Endothelial cell of umbilical vein (primary cell): ENCODE measurements around the gene TM2D1. TPM values are rescaled to one million over a fixed set of nuclear protein-coding genes. Genes with fewer than 3 reads are reported as not detected.

Experiments
- BruUV-seq: library from RNA; stranded (reverse); fragments of 400-500 nt; replicated peaks from 2 replicates; lab custom pipeline; 2021; lab: Mats Ljungman, UMichigan
- CTCF ChIA-PET: fragments of 300-600, 350-600 bp; sonication (Branson Sonifier 250); formaldehyde crosslinking; loops from one replicate; lab custom pipeline; 2021; ENCODE audit warnings: antibody characterized with exemption, inconsistent platforms; lab: Charles Lee
- POLR2A ChIA-PET: fragments of 300-600, 350-600 bp; sonication (Branson Sonifier 250); formaldehyde crosslinking; loops from one replicate; lab custom pipeline; 2021; ENCODE audit warnings: antibody characterized with exemption, inconsistent platforms; lab: Charles Lee
- DNase-seq: peaks from one replicate; pipeline ENCODE4 v3.0.0-alpha.2; 2011; ENCODE audit warnings: low read depth, low spot score
- FAIRE-seq: peaks from 2 replicates; lab custom pipeline; 2011; peaks lifted over from hg19 to GRCh38; lab: Jason Lieb, UNC
- H2AFZ ChIP-seq: 2 replicates; pipeline ENCODE4 v1.6.0; 2012; ENCODE audit warnings: low read depth, low read length, control low read depth, inconsistent platforms
- H3K27ac ChIP-seq: 2 replicates; pipeline ENCODE4 v1.5.1; 2011; ENCODE audit warnings: low read depth, mild to moderate bottlenecking, control low read depth, low read length, moderate library complexity; ENCODE audit not compliant: insufficient read depth
- H3K27me3 ChIP-seq, 2 experiments: 2 replicates each; pipeline versions ENCODE4 v1.6.0 to v1.6.1; 2011; ENCODE audit warnings: low read length in 2 of 2, mixed read lengths in 1 of 2; ENCODE audit not compliant: control insufficient read depth in 2 of 2, insufficient read depth in 2 of 2
- H3K36me3 ChIP-seq, 2 experiments: 2 replicates in 1 of 2; 3 replicates in 1 of 2; pipeline ENCODE4 v1.5.1; 2011; ENCODE audit warnings: low read length in 2 of 2, mild to moderate bottlenecking in 1 of 2, moderate library complexity in 1 of 2; ENCODE audit not compliant: control insufficient read depth in 2 of 2, insufficient read depth in 2 of 2; ENCODE audit errors: extremely low read depth in 1 of 2
- H3K4me1 ChIP-seq: 3 replicates; pipeline ENCODE4 v1.5.1; 2011; ENCODE audit warnings: mild to moderate bottlenecking, low read length; ENCODE audit not compliant: control insufficient read depth, insufficient read depth; ENCODE audit errors: extremely low read depth
- H3K4me2 ChIP-seq: 2 replicates; pipeline ENCODE4 v1.6.1; 2011; ENCODE audit warnings: low read length, control low read depth, mixed read lengths; ENCODE audit not compliant: insufficient read depth
- H3K4me3 ChIP-seq, 3 experiments: fragments of 200-600 bp in 1 of 3; sonication (generic), shearing (Covaris generic) in 1 of 3; replicated peaks in 1 of 3; 2 replicates each; pipeline ENCODE4 v1.5.1; 2011 to 2016; ENCODE audit warnings: control low read depth in 3 of 3, low read length in 3 of 3, mild to moderate bottlenecking in 2 of 3, inconsistent platforms in 1 of 3, low read depth in 1 of 3, moderate library complexity in 1 of 3; ENCODE audit not compliant: insufficient read depth in 1 of 3
- H3K79me2 ChIP-seq: 2 replicates; pipeline ENCODE4 v1.6.0; 2012; ENCODE audit warnings: low read length, inconsistent platforms; ENCODE audit not compliant: control insufficient read depth, insufficient read depth
- H3K9ac ChIP-seq: replicated peaks from 2 replicates; pipeline ENCODE3; 2011; ENCODE audit warnings: low read length, control low read depth; ENCODE audit not compliant: insufficient read depth; ENCODE audit errors: extremely low read depth
- H3K9me1 ChIP-seq: replicated peaks from 3 replicates; pipeline ENCODE4 v1.6.0; 2011; ENCODE audit warnings: mild to moderate bottlenecking, low read length; ENCODE audit not compliant: control insufficient read depth, insufficient read depth; ENCODE audit errors: extremely low read depth
- H3K9me3 ChIP-seq: replicated peaks from 2 replicates; pipeline ENCODE4 v1.5.1; 2012; ENCODE audit warnings: low read length, inconsistent platforms; ENCODE audit not compliant: control insufficient read depth, insufficient read depth
- H4K20me1 ChIP-seq: replicated peaks from 2 replicates; pipeline ENCODE3; 2011; ENCODE audit warnings: mild to moderate bottlenecking, low read length; ENCODE audit not compliant: control insufficient read depth, insufficient read depth; ENCODE audit errors: extremely low read depth
- EZH2 ChIP-seq: IDR thresholded peaks from 2 replicates; pipeline ENCODE4 v1.6.1; 2012; ENCODE audit warnings: borderline replicate concordance, low read depth, mild to moderate bottlenecking, moderate library complexity, low read length, inconsistent platforms; ENCODE audit not compliant: severe bottlenecking
- FOS ChIP-seq: IDR thresholded peaks from 2 replicates; pipeline ENCODE4 v1.6.1; 2011; ENCODE audit warnings: mild to moderate bottlenecking, low read length, moderate library complexity, borderline replicate concordance; ENCODE audit not compliant: insufficient read depth
- GATA2 ChIP-seq: IDR thresholded peaks from 2 replicates; pipeline ENCODE4 v1.7.0; 2011; ENCODE audit warnings: low read depth, mild to moderate bottlenecking, moderate library complexity, mixed read lengths, low read length; ENCODE audit not compliant: insufficient read length, insufficient read depth
- JUN ChIP-seq: IDR thresholded peaks from 2 replicates; pipeline ENCODE4 v1.6.1; 2011; ENCODE audit warnings: borderline replicate concordance, low read depth; ENCODE audit not compliant: insufficient read length, insufficient read depth
- MYC ChIP-seq: IDR thresholded peaks from one replicate; pipeline ENCODE4 v1.6.1; 2011; ENCODE audit warnings: mild to moderate bottlenecking, low read depth, low read length
- POLR2AphosphoS5 ChIP-seq: IDR thresholded peaks from 2 replicates; pipeline ENCODE4 v1.6.1; 2012; ENCODE audit warnings: low read depth, mild to moderate bottlenecking, control low read depth, low read length, moderate library complexity; ENCODE audit not compliant: insufficient read depth
- dilution Hi-C: fragments of 300-500 bp; cut with MboI; formaldehyde crosslinking; loops from one replicate; pipeline ENCODE4 v1.15.0; 2019; ENCODE audit warnings: low sequenced_read_pairs; ENCODE audit not compliant: extremely low pct_ligation_motif_present
- intact Hi-C: fragments of 100-400 bp; cut with micrococcal nuclease; formaldehyde crosslinking; loops from one replicate; pipeline ENCODE4 v1.10.0; 2022
- polyA plus RNA-seq, 4 experiments: library from polyadenylated mRNA; depleted of rRNA in 3 of 4; stranded (reverse) in 3 of 4; unstranded in 1 of 4; fragments of >200 nt; gene quantifications; 2 replicates each; pipeline versions ENCODE4 v1.2.1 to v1.2.3, GENCODE V29; 2011 to 2012; ENCODE audit warnings: missing spikeins in 1 of 4
- total RNA-seq: library from RNA; stranded (reverse); gene quantifications from 2 replicates; pipeline ENCODE4 v1.2.3, GENCODE V29; 2021
- TF ChIP-seq, protein P1 (sequence below), 2 donors: IDR thresholded peaks; 1 replicate in 1 of 2; 2 replicates in 1 of 2; pipeline ENCODE4 v1.5.1; 2011; ENCODE audit warnings: low read length in 2 of 2, mild to moderate bottlenecking in 2 of 2, moderate library complexity in 2 of 2, control low read depth in 1 of 2, inconsistent platforms in 1 of 2, low read depth in 1 of 2; ENCODE audit not compliant: insufficient read depth in 1 of 2; ENCODE audit errors: extremely low read depth in 1 of 2
- TF ChIP-seq, protein P2 (sequence below): IDR thresholded peaks from 2 replicates; pipeline ENCODE4 v1.6.1; 2011; ENCODE audit not compliant: insufficient read depth, insufficient read length

The TM2D1 gene
- total and polyA plus RNA-seq, 2 donors (not counting 3 experiments of a cell fraction or from before 2014, with no cell fraction given), result 37.5 to 50.0 TPM

DNA sequence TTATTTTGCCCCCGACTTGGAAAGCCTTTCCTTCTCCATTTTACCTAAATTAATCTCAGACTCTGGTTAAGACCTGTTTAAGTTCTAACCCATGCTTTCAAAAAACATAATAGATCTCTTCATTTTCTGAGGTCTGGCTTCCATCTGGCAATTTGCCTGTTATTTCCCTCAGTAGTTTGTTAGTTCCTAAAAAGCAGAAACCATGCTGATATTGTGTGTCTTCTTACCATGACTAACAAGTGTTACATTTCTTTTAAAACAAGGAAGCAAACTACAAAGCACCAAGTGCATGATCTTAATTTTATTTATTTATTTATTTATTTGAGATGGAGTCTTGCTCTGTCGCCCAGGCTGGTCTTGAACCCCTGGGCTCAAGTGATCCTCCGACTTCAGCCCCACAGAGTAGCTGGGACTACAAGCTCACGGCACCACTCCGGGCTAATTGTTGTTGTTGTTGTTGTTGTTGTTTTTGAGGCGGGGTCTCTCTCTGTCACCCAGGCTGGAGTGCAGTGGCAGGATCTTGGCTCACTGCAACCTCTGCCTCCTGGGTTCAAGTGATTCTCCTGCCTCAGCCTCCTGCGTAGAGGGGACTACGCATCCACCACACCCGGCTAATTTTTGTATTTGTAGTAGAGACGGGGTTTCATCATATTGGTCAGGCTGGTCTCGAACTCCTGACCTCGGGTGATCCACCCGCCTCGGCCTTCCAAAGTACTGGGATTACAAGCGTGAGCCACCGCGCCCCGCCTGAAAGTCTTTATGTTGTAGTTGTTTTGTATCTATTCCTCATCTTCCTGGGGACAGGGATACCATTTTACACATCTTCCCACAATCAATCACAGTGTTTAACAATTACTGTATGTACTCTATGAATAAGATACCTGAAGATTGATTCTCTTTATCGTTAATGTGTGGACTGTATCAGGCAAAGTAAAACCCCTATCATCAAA, 16.1 kb upstream of the TM2D1 start:
- Histone ChIP-seq H4K20me1 (no peaks in the 10 kb centered on the region), H3K4me3 (no peak overlapping the region), H3K27ac (no peak overlapping the region), H3K79me2 (no peaks in the 10 kb centered on the region), H3K9ac (no peak overlapping the region), H3K4me2 (no peak overlapping the region), H3K27me3 (no peaks in the 10 kb centered on the region), H3K36me3 (no peaks in the 10 kb centered on the region), H3K9me1 (no peaks in the 10 kb centered on the region), H2AFZ (no peak overlapping the region), H3K9me3 (no peaks in the 10 kb centered on the region), H3K4me1 (no peaks in the 10 kb centered on the region)
- POLR2A ChIA-PET, result no interaction called here
- no TSS peak for BruUV-seq
- DNase-seq (no peak), FAIRE-seq (peak; percentile 28)
- CTCF ChIA-PET, result no interaction called here
- TF ChIP-seq, protein P1, sequence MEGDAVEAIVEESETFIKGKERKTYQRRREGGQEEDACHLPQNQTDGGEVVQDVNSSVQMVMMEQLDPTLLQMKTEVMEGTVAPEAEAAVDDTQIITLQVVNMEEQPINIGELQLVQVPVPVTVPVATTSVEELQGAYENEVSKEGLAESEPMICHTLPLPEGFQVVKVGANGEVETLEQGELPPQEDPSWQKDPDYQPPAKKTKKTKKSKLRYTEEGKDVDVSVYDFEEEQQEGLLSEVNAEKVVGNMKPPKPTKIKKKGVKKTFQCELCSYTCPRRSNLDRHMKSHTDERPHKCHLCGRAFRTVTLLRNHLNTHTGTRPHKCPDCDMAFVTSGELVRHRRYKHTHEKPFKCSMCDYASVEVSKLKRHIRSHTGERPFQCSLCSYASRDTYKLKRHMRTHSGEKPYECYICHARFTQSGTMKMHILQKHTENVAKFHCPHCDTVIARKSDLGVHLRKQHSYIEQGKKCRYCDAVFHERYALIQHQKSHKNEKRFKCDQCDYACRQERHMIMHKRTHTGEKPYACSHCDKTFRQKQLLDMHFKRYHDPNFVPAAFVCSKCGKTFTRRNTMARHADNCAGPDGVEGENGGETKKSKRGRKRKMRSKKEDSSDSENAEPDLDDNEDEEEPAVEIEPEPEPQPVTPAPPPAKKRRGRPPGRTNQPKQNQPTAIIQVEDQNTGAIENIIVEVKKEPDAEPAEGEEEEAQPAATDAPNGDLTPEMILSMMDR (IDR thresholded peaks at IDR 0.05; ENCODE audit: extremely low read depth in 1 of 2, insufficient read depth in 1 of 2, low read depth in 1 of 2, low read length in 2 of 2), result no peak
- TF ChIP-seq POLR2AphosphoS5 (no peak), MYC (no peak), GATA2 (no peak), JUN (no peak), FOS (no peak), EZH2 (no peak)
- TF ChIP-seq, protein P2, sequence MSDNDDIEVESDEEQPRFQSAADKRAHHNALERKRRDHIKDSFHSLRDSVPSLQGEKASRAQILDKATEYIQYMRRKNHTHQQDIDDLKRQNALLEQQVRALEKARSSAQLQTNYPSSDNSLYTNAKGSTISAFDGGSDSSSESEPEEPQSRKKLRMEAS, result no peak
- dilution Hi-C loops (no loop called here), intact Hi-C loops (loop anchor here (5.0 kb wide), 1 partner anchor 101 kb away; no protein-coding TSS in a partner anchor)
